Left cardiac atrium (tissue), 4 donors: ENCODE data around the gene RSPH1. TPM values are rescaled to one million over a fixed set of nuclear protein-coding genes. Genes with fewer than 3 reads are reported as not detected.
A peak's percentile ranks its signal among the peaks of the same experiment; 100 is the strongest.

Experiments
- ATAC-seq, 2 donors: fragments of 200-7000 bp; cut with Tn5 transposase; one replicate each; pipeline ENCODE4 v1.9.1; 2020; ENCODE audit warnings: mild to moderate bottlenecking in 2 of 2, moderate library complexity in 2 of 2
- DNase-seq: peaks from one replicate; pipeline ENCODE4 v3.0.0-alpha.2; 2020
- intact Hi-C, 2 donors: fragments of 100-400 bp; cut with DNase I; formaldehyde crosslinking; loops; one replicate each; pipeline versions ENCODE4 v1.14.1 to v1.15.1; 2022 to 2023
- total RNA-seq, 2 donors: library from RNA; stranded (reverse); fragmentation: NEBNext Ultra II Directional; extraction: Animal tissue kit (Norgen Biotek cat#: 25700); gene quantifications; one replicate each; pipeline ENCODE4 v1.2.1, GENCODE V29; 2021
- donor health status: DM: no; HTN: yes; CAD: no.
- donor health status: DM: no; HTN: yes; CAD: no; lungs with severe emphysema.
- donor health status: DM: yes; HTN: yes; CAD: no.
- donor health status: Dilated cardiomyopathy.

RSPH1 gene
- total RNA-seq, 2 donors from 2014 or later: not detected

GRCh38 chr21:42493109-42494060, 2.6 kb downstream of the RSPH1 start:
- intact Hi-C loops: no loop called here
- no peak for ATAC-seq
- no peak for DNase-seq

- intact Hi-C loops: no loop called here
- ATAC-seq: no peak
- DNase-seq: no peak
Measured at GRCh38 chr21:42492201-42492600, 3.8 kb downstream of the RSPH1 start.

GRCh38 chr21:42491328-42491727, 4.7 kb downstream of the RSPH1 start:
- DNase-seq (no peak), ATAC-seq (no peak)
- intact Hi-C loops: no loop called here

- intact Hi-C loops: no loop called here
- DNase-seq: no peak
- no peak for ATAC-seq
Measured at GRCh38 chr21:42490720-42491119, 5.3 kb downstream of the RSPH1 start.

- intact Hi-C loops: no loop called here
- no peak for ATAC-seq
- DNase-seq: no peak
Measured at GRCh38 chr21:42489991-42490390, 6.0 kb downstream of the RSPH1 start.

GRCh38 chr21:42489006-42489563, 6.9 kb downstream of the RSPH1 start:
- DNase-seq: no peak
- no peak for ATAC-seq
- intact Hi-C loops: no loop called here

GRCh38 chr21:42486531-42486930, 9.5 kb downstream of the RSPH1 start:
- DNase-seq (no peak), ATAC-seq (no peak)
- intact Hi-C loops: no loop called here

GRCh38 chr21:42486072-42486471, 10.0 kb downstream of the RSPH1 start:
- DNase-seq: no peak
- intact Hi-C loops: no loop called here

GRCh38 chr21:42484966-42485365, 11.1 kb downstream of the RSPH1 start:
- ATAC-seq (no peak), DNase-seq (no peak)
- intact Hi-C loops: no loop called here

More at GRCh38 chr21:42486072-42486471, 10.0 kb downstream of the RSPH1 start:
- ATAC-seq: no peak

- intact Hi-C loops: no loop called here
- no peak for DNase-seq
- ATAC-seq: no peak
Measured at GRCh38 chr21:42481169-42481568, 14.9 kb downstream of the RSPH1 start.

GRCh38 chr21:42480736-42481135, 15.3 kb downstream of the RSPH1 start:
- intact Hi-C loops: no loop called here
- no peak for DNase-seq
- no peak for ATAC-seq

GRCh38 chr21:42479582-42479981, 16.4 kb downstream of the RSPH1 start:
- DNase-seq (no peak), ATAC-seq (no peak)
- intact Hi-C loops: no loop called here

- intact Hi-C loops: no loop called here
- DNase-seq: no peak
- ATAC-seq: no peak
Measured at GRCh38 chr21:42478504-42478903, 17.5 kb downstream of the RSPH1 start.

- intact Hi-C loops: no loop called here
- DNase-seq (no peak), ATAC-seq (no peak)
Measured at GRCh38 chr21:42476388-42477331, 19.4 kb downstream of the RSPH1 start.

GRCh38 chr21:42475526-42476387, 20.3 kb downstream of the RSPH1 start:
- ATAC-seq (no peak), DNase-seq (no peak)
- intact Hi-C loops: no loop called here

GRCh38 chr21:42475036-42475435, 21.0 kb downstream of the RSPH1 start:
- ATAC-seq (no peak), DNase-seq (no peak)
- intact Hi-C loops: no loop called here

- no peak for DNase-seq
- ATAC-seq: peak in 1 of 2 donors; percentile 32
- intact Hi-C loops: no loop called here
Measured at GRCh38 chr21:42474043-42474831, 21.8 kb downstream of the RSPH1 start.

- ATAC-seq: no peak
- intact Hi-C loops: no loop called here
Measured at GRCh38 chr21:42473498-42474042, 22.5 kb downstream of the RSPH1 start.

More at GRCh38 chr21:42473498-42474042, 22.5 kb downstream of the RSPH1 start:
- DNase-seq: no peak
